GM19043 (cell line): ENCODE data around the gene ANKDD1A.

ENCODE experiments used
- ATAC-seq: cut with Tn5 transposase; IDR thresholded peaks from one replicate; pipeline ENCODE4 v1.9.1; 2021; ENCODE audit warnings: low read depth; ENCODE audit not compliant: unreplicated experiment

The ANKDD1A gene

GRCh38 chr15:64895285-64896065, 16.2 kb upstream of the ANKDD1A start:
- ATAC-seq = no peak

- ATAC-seq = no peak
Observed at GRCh38 chr15:64896371-64897069, 15.2 kb upstream of the ANKDD1A start.

- no peak for ATAC-seq
Observed at GRCh38 chr15:64897345-64897985, 14.2 kb upstream of the ANKDD1A start.

- no peak for ATAC-seq
Observed at GRCh38 chr15:64898406-64898805, 13.3 kb upstream of the ANKDD1A start.

GRCh38 chr15:64901141-64901540, 10.6 kb upstream of the ANKDD1A start:
- no peak for ATAC-seq

- ATAC-seq = no peak
Observed at GRCh38 chr15:64901914-64902313, 9.8 kb upstream of the ANKDD1A start.

GRCh38 chr15:64902863-64903262, 8.8 kb upstream of the ANKDD1A start:
- ATAC-seq = no peak

GRCh38 chr15:64903326-64903950, 8.3 kb upstream of the ANKDD1A start:
- no peak for ATAC-seq

GRCh38 chr15:64904189-64904588, 7.5 kb upstream of the ANKDD1A start:
- ATAC-seq = no peak

- ATAC-seq = no peak
Observed at GRCh38 chr15:64905119-64905831, 6.4 kb upstream of the ANKDD1A start.

- ATAC-seq = no peak
Observed at GRCh38 chr15:64905941-64906340, 5.8 kb upstream of the ANKDD1A start.

- ATAC-seq = no peak
Observed at GRCh38 chr15:64906402-64906801, 5.3 kb upstream of the ANKDD1A start.

GRCh38 chr15:64907991-64908390, 3.7 kb upstream of the ANKDD1A start:
- ATAC-seq = no peak

- ATAC-seq = no peak
Observed at GRCh38 chr15:64909546-64909945, 2.2 kb upstream of the ANKDD1A start.

- ATAC-seq = no peak
Observed at GRCh38 chr15:64912379-64913325, 950 bp downstream of the ANKDD1A start.

- no peak for ATAC-seq
Observed at GRCh38 chr15:64915518-64916227, 4.0 kb downstream of the ANKDD1A start.

GRCh38 chr15:64916365-64916764, 4.7 kb downstream of the ANKDD1A start:
- ATAC-seq = no peak

- ATAC-seq = no peak
Observed at GRCh38 chr15:64917211-64917610, 5.5 kb downstream of the ANKDD1A start.

GRCh38 chr15:64919721-64920120, 8.0 kb downstream of the ANKDD1A start:
- no peak for ATAC-seq
